AG04450 (cell line): ENCODE data around the gene ZDHHC13. TPM values are rescaled to one million over a fixed set of nuclear protein-coding genes. Genes with fewer than 3 reads are reported as not detected.

Experiments
- CTCF ChIA-PET: fragments of 300-600, 350-600 bp; formaldehyde crosslinking; extraction: SDS; loops from one replicate; lab custom pipeline; 2022; ENCODE audit warnings: antibody characterized with exemption, inconsistent platforms; lab: Charles Lee
- POLR2A ChIA-PET: fragments of 350-600 bp; formaldehyde crosslinking; extraction: SDS; loops from one replicate; lab custom pipeline; 2021; ENCODE audit warnings: antibody characterized with exemption, inconsistent platforms; lab: Yijun Ruan, JAX
- DNase-seq: peaks from one replicate; pipeline ENCODE4 v3.0.0-alpha.2; 2011; ENCODE audit warnings: low read depth, low spot score
- H3K27ac ChIP-seq: one replicate; pipeline ENCODE4 v1.5.1; 2012; ENCODE audit warnings: low read depth, low read length, control low read depth
- H3K27me3 ChIP-seq: one replicate; pipeline ENCODE4 v1.6.0; 2012; ENCODE audit warnings: low read length; ENCODE audit not compliant: control insufficient read depth, insufficient read depth
- H3K4me3 ChIP-seq: 2 replicates; pipeline ENCODE4 v1.5.1; 2011; ENCODE audit warnings: mild to moderate bottlenecking, low read depth, low read length, control low read depth
- H3K9me3 ChIP-seq: 2 replicates; pipeline ENCODE4 v1.5.1; 2012; ENCODE audit warnings: low read length; ENCODE audit not compliant: control insufficient read depth, insufficient read depth
- CTCF ChIP-seq: IDR thresholded peaks from 2 replicates; pipeline ENCODE4 v1.5.1; 2011; ENCODE audit warnings: low read depth, low read length, control low read depth, inconsistent platforms
- polyA plus RNA-seq: library from polyadenylated mRNA; depleted of rRNA; stranded (reverse); fragments of >200 nt; gene quantifications from 2 replicates; pipeline ENCODE4 v1.2.3, GENCODE V29; 2011

ZDHHC13 gene
- polyA plus RNA-seq, 1 experiment = 15.4 TPM

- H3K9me3 ChIP-seq = no peaks in the 10 kb centered on the region
- DNase-seq = no peak
- H3K4me3 ChIP-seq = no peak overlapping the region
- ChIA-PET POLR2A (no interaction called here), CTCF (no interaction called here)
- H3K27ac ChIP-seq = no peak overlapping the region
- no peaks in the 10 kb centered on the region for H3K27me3 ChIP-seq
- TF ChIP-seq CTCF = no peak
These were observed 57.1 kb downstream of the ZDHHC13 start for GRCh38 chr11:19173964-19174638.

GRCh38 chr11:19176629-19177186 lies 59.7 kb downstream of the ZDHHC13 start:
- no peak for DNase-seq
- Histone ChIP-seq H3K4me3 (no peak overlapping the region), H3K27ac (no peak overlapping the region), H3K27me3 (no peaks in the 10 kb centered on the region), H3K9me3 (no peaks in the 10 kb centered on the region)
- POLR2A ChIA-PET = no interaction called here
- CTCF ChIA-PET = interaction anchor here (1.0 kb wide), 1 partner anchor 100 kb away, joined by 3 read pairs; no protein-coding TSS in a partner anchor
- no peak for TF ChIP-seq CTCF

- DNase-seq = no peak
- Histone ChIP-seq H3K4me3 (no peak overlapping the region), H3K27me3 (no peaks in the 10 kb centered on the region), H3K27ac (no peak overlapping the region), H3K9me3 (no peaks in the 10 kb centered on the region)
- no peak for TF ChIP-seq CTCF
- POLR2A ChIA-PET = no interaction called here
- CTCF ChIA-PET = no interaction called here
These were observed 64.7 kb downstream of the ZDHHC13 start for GRCh38 chr11:19181531-19182261.

- ChIA-PET CTCF (no interaction called here), POLR2A (no interaction called here)
- TF ChIP-seq CTCF = no peak
- no peak for DNase-seq
- Histone ChIP-seq H3K27ac (no peak overlapping the region), H3K4me3 (no peak overlapping the region), H3K27me3 (peaks cover 4% of the 10 kb centered on the region), H3K9me3 (no peaks in the 10 kb centered on the region)
These were observed 66.7 kb downstream of the ZDHHC13 start for GRCh38 chr11:19183646-19184045.

- TF ChIP-seq CTCF = no peak
- Histone ChIP-seq H3K27me3 (peaks cover 4% of the 10 kb centered on the region), H3K9me3 (no peaks in the 10 kb centered on the region), H3K27ac (no peak overlapping the region), H3K4me3 (no peak overlapping the region)
- ChIA-PET POLR2A (no interaction called here), CTCF (no interaction called here)
- no peak for DNase-seq
These were observed 68.1 kb downstream of the ZDHHC13 start for GRCh38 chr11:19185036-19185435.
